CD4-positive, alpha-beta T cell treated with Interleukin-1 beta for 1 hour (primary cell): Measurements from ENCODE around the gene PNRC1.
"Not testable (repeated sequence)": the region's sequence is repeated elsewhere in the genome, so short reads cannot be mapped to it uniquely, and the experiment has no call there.

Source experiments
- DNase-seq, 2 donors: peaks; one replicate each; pipeline ENCODE4 v3.0.0-alpha.2; 2020 to 2022

The PNRC1 gene

DNA sequence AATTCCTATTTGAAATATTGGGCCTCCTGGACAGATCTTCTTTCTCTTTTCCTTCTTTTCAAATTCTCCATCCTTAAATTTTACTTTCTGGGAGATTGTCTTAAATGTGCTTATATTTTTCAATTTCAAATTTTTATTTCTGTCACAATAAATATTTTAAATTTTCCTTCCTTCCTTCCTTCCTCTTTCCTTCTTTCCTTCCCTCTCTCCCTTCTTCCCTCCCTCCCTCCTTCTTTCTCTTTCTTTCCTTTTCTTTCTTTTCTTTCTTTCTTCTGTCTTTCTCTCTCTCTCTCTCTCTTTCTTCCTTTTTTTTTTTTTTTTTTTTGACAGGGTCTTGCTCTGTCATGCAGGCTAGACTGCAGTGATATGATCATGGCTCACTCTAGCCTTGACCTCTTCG lies 16.7 kb upstream of the PNRC1 start:
- no peak for DNase-seq

DNA sequence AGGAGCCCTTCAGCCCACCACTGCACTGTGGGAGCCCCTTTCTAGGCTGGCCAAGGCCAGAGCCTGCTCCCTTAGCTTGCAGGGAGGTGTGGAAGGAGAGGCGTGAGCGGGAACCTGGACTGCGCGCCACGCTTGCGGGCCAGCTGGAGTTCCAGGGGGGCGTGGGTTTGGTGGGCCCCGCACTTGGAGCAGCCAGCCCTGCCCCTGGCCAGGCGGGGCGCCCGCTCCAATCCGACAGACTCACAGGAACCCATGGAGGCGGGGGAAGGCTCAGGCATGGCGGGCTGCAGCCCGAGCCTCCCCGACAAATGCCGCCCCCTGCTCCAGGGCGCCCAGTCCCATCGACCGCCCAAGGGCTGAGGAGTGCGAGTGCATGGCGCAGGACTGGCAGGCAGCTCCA lies 15.6 kb upstream of the PNRC1 start:
- DNase-seq: not testable (repeated sequence)

DNA sequence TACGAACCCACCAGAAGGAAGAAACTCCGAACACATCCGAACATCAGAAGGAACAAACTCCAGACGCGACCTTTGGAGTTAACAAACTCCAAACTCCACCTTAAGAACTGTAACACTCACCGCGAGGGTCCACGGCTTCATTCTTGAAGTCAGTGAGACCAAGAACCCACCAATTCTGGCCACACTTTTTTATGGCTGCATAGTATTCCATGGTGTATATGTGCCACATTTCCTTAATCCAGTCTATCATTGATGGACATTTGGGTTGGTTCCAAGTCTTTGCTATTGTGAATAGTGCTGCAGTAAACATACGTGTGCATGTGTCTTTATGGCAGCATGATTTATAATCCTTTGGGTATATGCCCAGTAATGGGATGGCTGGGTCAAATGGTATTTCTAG lies 14.4 kb upstream of the PNRC1 start:
- DNase-seq: not testable (repeated sequence)

DNA sequence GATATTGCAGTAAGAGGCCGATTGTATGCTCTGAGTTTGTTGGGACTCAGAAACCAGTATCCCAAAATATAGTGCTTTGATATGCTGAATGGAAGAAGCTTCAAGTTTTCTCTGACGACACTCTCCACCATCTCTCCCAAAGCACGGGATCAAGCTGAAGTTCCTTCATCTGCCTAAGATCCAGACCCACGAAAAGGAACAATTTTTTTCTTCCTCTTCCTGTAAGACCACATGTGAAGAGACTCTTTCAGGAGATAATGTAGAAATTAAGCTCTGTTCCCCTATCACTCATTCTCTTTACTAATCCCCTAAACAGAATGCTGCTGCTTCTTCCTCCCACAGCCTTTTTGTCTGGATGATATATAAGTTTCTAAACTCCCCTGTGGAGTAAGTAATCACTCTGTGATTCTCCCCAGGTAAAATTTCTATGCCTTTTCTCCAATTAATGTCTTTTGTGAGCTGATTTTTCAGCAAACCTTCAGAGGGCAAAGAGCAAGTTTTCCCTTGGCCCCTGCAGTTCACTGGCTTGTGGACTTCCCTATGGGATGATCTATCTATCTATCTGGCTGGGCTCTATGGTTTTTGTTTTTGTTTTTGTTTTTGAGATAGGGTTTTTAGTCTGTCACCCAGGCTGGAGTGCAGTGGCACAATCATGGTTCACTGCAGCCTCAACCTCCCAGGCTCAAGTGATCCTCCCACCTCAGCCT lies 13.5 kb upstream of the PNRC1 start:
- DNase-seq: no peak

DNA sequence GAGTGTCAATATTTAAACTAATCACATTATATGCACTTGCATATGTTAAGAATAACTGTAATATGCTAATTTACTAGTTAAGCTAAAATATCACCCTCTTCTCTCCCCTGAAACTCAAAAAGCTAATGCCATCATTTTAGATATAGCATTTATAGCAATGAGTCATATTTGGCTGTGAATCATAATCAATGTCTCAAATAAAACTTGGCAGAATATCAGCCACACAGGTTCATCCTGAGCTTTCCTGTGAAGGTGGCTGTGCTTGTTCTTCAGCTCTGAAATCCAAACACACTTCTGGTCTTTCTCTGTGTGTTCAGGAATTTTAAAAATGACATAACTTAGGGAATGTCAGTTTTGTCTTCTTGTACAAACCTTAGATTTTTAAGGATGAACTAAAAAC lies 12.8 kb upstream of the PNRC1 start:
- DNase-seq: no peak

DNA sequence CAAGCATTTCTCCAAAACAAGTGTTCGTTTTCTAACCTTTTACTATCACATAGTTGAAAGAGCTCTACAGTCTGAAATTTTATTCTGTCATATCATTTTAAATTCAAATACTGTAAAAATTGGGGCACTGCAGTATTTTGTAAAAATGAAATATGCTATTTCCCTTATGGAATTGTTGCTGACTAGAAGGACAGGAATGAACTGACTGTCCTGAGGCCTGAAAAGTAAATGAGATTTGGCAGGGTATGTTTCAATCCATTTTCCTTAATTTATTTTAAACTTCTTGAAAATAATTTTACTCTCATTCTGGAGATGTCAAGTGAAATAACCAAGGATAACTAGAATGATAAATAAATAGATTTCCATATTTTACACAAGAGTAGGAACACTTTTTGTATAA lies 11.9 kb upstream of the PNRC1 start:
- no peak for DNase-seq

DNA sequence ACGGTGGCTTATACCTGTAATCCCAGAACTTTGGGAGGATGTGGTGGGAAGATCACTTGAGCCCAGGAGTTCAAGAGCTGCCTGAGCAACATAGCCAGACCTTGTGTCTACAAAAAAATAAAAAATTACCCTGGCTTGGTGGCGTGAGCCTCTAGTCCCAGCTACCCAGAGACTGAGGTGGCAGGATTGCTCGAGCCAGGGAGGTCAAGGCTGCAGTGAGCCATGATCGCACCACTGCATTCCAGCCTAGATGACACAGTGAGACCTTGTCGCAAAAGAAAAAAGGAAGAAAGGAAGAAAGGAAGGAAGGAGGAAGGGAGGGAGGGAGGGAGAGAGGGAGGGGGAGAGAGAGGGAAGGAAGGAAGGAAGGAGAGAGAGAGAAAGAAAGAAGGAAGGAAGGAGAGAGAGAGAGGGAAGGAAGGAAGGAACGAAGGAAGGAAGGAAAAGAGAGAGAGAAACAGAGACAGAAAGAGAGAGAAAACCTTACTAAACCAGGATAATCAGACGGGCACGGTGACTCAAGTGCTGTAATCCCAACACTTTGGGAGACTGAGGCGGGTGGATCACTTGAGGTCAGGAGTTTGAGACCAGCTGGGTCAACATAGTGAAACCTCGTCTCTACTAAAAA lies 10.9 kb upstream of the PNRC1 start:
- DNase-seq: no peak

DNA sequence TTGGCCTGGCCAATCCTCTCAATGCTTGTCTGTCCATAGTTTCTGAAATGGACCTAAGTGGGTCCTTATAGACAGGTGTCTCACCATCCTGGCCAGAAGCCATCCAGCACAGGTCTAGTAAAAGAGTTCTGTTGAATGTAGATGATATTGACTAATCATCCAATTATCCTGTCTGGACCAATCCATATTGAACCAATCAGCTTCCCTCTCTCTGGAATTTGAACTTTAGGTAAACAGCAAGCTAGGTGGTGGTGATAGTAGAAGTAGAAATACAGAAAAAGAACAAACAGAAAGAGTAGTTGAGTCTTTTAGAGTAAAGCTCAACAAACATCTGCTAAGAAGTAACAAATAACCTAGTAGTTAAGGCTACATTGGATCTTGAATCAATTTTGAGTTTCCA lies 9.5 kb upstream of the PNRC1 start:
- no peak for DNase-seq

DNA sequence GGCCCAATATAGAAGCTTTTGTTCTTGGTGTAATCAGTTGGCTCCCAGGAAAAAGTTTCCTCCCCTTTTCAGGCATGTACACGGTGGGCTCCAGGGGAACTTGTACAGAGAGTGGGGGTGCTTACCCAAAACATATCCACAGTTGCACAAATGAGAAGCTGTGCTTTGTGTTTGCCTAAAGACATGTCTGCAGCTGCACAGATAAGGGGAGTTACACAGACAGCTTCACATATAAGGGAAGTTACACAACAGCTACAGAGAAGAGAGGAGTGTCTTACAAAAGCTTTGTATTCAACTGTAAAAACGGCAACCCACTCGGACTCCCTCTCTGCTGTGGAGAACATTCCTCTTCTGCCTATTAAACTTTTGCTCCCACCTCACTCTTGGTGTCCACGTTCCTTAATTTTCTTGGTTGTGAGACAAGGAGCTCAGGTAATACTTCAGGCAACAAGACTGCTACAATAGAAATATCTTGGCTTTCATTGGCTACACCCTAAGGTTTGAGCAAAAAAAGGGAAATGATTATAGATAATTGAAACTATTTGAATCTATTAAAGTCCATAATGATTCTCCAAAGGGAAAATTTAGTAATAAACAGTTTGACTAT lies 7.4 kb upstream of the PNRC1 start:
- DNase-seq: no peak

DNA sequence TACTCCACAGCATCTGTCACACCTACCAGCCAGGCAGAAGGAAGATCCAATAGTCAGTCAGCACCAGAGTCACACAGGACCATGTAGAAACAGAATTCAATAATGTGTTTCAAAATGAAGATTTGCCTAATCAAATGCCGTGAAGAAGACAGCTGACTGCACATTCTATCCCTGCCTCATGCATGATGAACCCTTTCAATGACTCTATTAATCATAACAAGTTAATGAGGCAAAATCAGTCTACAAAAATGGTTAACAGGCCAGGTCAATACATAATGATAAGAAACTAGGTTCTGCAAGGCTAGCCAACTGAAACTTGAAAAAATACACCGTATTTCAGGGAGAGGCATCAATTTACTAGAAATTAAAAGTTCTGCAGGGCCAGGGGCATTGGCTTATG lies 6.7 kb upstream of the PNRC1 start:
- no peak for DNase-seq

DNA sequence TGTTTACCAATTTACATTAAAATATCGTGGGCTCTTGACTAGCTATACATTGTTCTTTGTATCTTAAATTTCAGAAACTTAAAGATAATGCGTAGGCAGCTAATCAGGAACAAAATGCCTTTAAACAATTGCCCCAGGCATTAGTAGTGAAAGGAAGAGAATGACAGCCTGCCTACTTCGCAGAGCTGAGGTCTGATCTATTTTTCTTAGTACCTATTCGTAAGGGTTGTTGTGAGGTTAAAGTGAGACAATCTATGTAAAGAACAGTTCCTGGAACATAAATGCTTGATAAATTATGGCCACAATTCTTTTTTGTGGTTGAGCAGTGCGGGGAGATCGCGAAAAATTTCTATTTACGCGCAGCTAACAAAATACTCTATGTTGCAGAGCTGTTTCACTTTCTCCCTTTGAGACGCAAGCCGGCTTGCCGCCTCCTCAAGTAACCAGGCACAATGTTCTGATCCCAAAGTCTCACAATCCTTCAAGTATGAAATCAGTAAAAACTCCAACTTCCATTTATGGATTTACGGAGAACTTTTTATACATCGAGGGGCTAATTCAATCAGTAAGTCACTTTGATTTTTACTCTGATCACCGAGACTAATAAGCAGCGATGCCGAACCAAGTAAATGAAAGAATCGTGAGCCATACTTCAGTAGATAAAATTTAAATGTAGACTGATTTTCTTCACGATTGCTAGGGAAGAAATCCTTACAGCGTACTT lies 878 bp upstream of the PNRC1 start:
- DNase-seq: peak; percentile 66 to 79

DNA sequence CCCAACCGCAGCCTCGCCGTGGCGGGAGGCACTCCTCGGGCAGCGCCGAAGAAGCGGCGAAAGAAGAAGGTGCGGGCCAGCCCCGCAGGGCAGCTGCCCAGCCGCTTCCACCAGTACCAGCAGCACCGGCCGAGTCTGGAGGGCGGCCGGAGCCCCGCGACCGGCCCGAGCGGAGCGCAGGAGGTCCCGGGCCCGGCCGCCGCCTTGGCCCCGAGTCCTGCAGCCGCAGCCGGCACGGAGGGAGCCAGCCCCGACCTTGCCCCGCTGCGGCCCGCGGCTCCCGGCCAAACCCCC lies 525 bp downstream of the PNRC1 start:
- DNase-seq: no peak

DNA sequence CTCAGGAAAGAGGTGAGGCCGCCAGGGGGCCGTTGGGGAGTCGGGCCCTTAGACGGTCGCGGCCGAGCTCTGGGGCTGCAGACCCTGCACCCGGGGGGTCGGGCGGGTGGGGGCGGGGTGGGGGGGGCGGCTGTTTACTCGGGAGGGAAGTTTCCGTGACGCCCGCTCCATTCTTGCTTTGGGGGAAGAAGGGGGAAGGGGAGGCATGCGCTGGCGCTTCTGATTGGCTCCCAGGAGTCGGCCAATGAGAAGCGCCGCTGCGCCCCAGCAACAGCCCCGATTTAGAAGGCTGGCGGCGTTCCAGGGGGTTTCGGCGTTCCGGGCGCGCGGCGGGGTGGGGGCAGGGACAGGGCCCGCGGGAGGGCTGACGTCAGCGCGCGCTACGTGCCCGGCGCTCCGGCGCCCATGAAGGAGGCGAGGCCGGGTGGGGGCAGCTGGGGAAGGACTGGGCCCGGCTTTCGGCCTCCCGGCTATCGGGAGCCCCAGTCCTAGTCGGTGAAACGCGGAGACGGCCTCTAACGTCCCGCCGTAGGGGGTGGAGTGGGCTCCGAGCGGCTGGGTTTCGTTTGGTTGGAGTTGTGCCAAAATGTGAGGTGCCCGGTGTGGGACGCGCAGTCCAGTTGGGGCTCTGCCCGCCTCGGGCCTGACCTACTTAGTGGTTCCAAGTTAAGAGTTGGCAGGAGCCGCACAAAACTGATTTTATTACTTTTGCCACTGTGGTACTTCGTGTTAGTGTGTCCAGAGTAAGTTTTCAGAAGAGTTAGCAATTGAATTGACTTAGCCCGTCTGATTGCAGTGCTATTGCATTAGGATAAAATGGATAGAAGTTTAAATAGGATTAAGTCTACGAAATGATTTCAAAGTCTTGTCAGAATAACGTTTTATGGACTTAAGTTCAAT lies 1.1 kb downstream of the PNRC1 start:
- DNase-seq: peak; percentile 98

DNA sequence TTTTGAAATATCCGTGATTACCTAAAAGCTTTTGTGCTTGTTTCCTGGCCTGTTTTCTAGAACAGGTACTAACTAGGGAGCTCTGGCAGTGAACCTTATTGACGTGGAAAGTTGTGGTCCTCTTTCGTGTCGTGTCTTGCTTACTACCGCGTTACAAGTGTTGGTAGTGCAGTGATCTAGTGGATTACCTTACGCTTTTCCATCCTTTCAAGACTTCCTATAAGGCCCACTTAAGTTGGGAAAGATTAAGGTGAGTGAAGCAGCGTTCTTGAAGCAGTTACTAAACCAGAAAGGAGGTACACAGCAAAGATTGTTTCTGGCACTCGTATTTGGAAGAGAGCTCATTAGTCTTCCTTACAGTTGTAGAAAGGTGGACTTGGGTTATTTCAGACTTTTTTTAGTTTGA lies 1.9 kb downstream of the PNRC1 start:
- no peak for DNase-seq

DNA sequence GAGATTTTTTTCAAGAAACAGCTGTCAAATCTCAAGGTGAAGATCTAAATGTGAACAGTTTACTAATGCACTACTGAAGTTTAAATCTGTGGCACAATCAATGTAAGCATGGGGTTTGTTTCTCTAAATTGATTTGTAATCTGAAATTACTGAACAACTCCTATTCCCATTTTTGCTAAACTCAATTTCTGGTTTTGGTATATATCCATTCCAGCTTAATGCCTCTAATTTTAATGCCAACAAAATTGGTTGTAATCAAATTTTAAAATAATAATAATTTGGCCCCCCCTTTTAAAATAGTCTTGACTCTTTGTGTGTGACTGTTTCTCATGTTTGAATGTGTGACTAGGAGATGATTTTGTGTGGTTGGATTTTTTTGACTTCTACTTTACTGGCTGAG lies 4.0 kb downstream of the PNRC1 start:
- no peak for DNase-seq

DNA sequence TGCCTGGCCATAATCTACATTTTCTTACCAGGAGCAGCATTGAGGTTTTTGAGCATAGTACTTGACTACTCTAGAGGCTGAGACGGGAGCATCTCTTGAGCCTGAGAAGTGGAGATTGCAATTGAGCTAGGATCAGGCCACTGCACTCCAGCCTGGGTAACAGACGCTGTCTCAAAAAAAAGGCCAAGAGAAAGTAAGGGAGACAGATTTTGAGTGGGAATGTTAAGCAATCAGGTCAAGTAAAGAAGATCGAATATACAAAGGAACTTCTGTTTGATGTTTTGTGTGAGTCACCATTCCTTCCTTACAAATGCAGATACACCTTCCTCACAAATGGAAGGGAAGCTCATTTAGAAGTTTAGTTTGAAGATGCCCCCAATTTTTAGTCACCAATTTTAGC lies 4.4 kb downstream of the PNRC1 start:
- DNase-seq: no peak

DNA sequence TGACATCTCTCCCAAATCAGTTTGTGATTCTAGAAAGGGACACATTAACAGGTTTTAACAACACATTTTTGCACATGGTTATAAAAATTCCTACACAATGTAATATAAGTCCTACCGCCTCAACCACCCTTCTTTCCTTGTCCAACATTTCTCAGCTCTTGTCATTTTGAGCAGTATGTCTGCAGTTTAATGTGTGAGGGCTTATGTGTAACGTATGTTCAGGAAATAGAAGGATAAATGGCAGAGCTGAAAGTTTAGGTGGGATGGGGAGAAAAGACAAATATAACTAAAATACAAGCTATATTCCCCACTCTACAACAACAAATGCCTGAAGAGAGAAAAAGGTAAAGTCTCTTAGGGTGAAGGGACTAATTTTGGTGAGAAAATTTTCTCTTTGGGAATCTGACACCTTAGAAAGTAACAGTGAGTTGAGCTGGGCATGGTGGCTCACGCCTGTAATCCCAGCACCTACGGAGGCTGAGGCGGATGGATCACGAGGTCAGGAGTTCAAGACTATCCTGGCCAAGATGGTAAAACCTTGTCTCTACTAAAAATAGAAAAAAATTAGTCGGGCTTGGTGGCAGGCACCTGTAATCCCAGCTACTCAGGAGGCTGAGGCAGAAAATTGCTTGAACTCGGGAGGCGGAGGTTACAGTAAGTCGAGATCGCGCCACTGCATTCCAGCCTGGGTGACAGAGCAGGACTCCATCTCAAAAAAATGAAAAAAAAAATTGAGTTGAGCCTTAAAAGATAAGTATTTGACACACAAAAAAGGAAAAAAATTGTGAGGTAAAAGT lies 5.1 kb downstream of the PNRC1 start:
- DNase-seq: no peak

DNA sequence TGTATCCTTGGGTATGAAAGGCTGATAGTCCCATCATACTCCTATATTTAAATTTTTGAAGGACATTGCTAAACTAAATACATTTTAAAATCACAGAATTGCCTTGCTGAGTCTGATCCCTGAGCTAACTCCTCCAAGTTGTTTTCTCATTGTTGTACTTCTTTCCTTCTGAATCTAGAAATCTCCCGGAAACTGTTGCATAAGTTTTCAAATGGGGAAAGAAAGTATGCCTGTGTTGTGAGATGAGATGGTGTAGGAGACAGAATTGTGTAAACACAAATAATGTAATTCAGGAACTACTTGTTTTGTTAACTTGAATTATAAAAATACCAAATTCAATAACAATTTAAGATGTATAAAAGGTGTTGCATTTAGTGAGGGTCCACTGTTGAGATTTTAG lies 7.3 kb downstream of the PNRC1 start:
- no peak for DNase-seq

DNA sequence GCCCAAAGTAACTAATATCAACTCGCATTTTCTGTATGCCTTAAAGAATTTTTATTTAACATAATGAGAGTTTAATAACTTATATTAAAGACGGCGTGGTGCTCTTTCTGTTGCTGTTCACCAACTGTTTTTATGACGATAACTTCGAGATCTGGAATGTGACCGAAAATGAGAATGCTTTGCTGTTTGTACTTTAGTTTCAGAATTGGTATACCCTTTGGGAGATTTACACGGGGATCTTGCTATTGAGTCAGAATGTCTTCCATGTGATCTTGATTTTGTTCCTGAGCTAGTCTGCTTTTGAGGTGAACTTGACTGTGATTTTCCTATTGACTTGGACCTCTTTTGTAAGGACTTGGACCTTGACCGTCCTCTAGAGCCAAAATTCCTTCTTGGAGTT lies 17.9 kb downstream of the PNRC1 start:
- no peak for DNase-seq

DNA sequence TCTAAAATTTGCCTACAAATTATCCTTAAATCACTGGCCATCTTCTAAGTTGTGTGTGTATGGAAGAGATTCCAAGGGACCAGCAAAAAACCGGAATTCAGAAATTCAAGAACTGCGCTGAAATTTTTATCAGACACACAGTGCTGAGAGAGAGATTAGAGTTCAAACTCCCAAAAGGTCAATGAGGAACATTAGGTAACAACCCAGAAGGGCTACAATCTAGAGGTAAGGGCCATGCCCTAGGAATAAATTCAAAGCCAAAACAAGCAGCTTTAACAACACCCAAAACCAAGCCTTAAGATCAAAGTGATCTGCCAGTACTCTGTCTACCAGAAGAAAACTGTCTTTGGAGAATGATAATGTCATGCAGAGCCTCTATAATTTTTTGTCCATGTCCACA lies 19.6 kb downstream of the PNRC1 start:
- no peak for DNase-seq

DNA sequence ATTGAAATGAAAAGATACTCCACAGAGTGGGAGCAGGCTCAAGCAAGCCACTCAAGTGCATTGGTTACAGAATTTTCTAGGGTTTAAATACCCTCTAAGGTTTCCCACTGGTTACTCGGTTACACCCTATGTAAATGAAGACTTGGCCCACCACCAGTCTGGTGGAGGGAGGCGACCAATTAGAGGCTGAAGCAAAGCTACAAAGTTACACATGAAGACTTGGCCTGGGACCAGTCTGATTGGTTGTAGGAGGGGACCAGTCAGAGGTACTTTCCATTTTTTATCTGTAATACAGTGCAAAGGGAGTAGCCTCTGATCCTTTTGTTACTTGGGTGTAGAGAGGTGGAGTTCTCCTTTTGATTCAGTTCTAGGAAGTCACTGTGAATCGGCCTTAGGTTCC lies 29.7 kb downstream of the PNRC1 start:
- no peak for DNase-seq

DNA sequence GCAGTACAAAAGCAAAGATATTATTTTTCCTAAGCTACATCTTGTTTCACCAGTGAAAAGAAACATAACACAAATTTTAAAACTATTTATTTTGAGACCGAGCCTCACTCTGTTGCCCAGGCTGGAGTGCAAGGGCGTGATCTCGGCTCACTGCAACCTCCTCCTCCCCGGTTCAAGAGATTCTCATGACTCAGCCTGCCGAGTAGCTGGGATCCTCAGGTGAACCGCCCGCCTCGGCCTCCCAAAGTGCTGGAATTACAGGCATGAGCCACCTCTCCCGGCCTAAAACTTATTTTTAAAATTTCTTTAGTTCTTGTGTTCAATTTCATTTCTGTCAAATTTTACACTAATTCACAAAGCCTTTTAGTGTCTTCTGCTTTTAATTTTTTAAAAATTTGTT lies 31.4 kb downstream of the PNRC1 start:
- no peak for DNase-seq
